ENCODE data around the gene DHRS3.

- TF ChIP-seq CTCF (IDR thresholded peaks at IDR 0.05; ENCODE audit: insufficient read depth, low read length, poor library complexity, severe bottlenecking) (no peak), EZH2phosphoT487 (conservative IDR thresholded peaks at IDR 0.05; ENCODE audit: low read length) (no peak)
These were observed 30.7 kb upstream of the DHRS3 start for GRCh38 chr1:12648741-12649140.
